Stimulated activated naive CD4-positive, alpha-beta T cell (primary cell): ENCODE data around the gene PGAP1.

ENCODE experiments used
- DNase-seq, 6 experiments: peaks; one replicate each; lab custom pipeline; 2025; lab: John Stamatoyannopoulos, UW

Gene PGAP1

GRCh38 chr2:196926562-196927375 is at the start of gene PGAP1:
TSS of gene PGAP1 (minus strand) at chr2:196926707. CDS start at chr2:196926616, 91 bp downstream.
- peak; percentile 42 to 77 (median 68) for DNase-seq

GRCh38 chr2:196974970-196975369 is 48.5 kb upstream of the PGAP1 start:
- no peak for DNase-seq

GRCh38 chr2:196971574-196972279 is 45.2 kb upstream of the PGAP1 start:
- DNase-seq = no peak

GRCh38 chr2:196970099-196970498 is 43.6 kb upstream of the PGAP1 start:
- DNase-seq = no peak

- DNase-seq = no peak
These were observed 42.0 kb upstream of the PGAP1 start for GRCh38 chr2:196968516-196968915.

- no peak for DNase-seq
These were observed 41.3 kb upstream of the PGAP1 start for GRCh38 chr2:196967775-196968174.

GRCh38 chr2:196967116-196967515 is 40.6 kb upstream of the PGAP1 start:
- DNase-seq = no peak

GRCh38 chr2:196966061-196966460 is 39.6 kb upstream of the PGAP1 start:
- DNase-seq = no peak

GRCh38 chr2:196965651-196966050 is 39.1 kb upstream of the PGAP1 start:
- DNase-seq = no peak

GRCh38 chr2:196963961-196964360 is 37.5 kb upstream of the PGAP1 start:
- no peak for DNase-seq

GRCh38 chr2:196963043-196963442 is 36.5 kb upstream of the PGAP1 start:
- DNase-seq = no peak

GRCh38 chr2:196962325-196962724 is 35.8 kb upstream of the PGAP1 start:
- no peak for DNase-seq

GRCh38 chr2:196961889-196962288 is 35.4 kb upstream of the PGAP1 start:
- DNase-seq = no peak

GRCh38 chr2:196959734-196960338 is 33.3 kb upstream of the PGAP1 start:
- no peak for DNase-seq

- no peak for DNase-seq
These were observed 32.8 kb upstream of the PGAP1 start for GRCh38 chr2:196959281-196959680.

GRCh38 chr2:196957881-196958525 is 31.5 kb upstream of the PGAP1 start:
- DNase-seq = no peak

- no peak for DNase-seq
These were observed 30.9 kb upstream of the PGAP1 start for GRCh38 chr2:196957442-196957841.

- no peak for DNase-seq
These were observed 29.6 kb upstream of the PGAP1 start for GRCh38 chr2:196956069-196956468.

- DNase-seq = no peak
These were observed 28.5 kb upstream of the PGAP1 start for GRCh38 chr2:196955036-196955435.

- no peak for DNase-seq
These were observed 27.5 kb upstream of the PGAP1 start for GRCh38 chr2:196954001-196954400.

GRCh38 chr2:196952936-196953335 is 26.4 kb upstream of the PGAP1 start:
- DNase-seq = no peak

- DNase-seq = no peak
These were observed 25.5 kb upstream of the PGAP1 start for GRCh38 chr2:196951973-196952372.
